DLD1 (cell line): Measurements from ENCODE around the gene DAB1.

Experiments
- in situ Hi-C: cut with HindIII; loops from 2 replicates; pipeline ENCODE4 v1.10.0; 2017; ENCODE audit warnings: low sequenced_read_pairs

Gene DAB1

DNA sequence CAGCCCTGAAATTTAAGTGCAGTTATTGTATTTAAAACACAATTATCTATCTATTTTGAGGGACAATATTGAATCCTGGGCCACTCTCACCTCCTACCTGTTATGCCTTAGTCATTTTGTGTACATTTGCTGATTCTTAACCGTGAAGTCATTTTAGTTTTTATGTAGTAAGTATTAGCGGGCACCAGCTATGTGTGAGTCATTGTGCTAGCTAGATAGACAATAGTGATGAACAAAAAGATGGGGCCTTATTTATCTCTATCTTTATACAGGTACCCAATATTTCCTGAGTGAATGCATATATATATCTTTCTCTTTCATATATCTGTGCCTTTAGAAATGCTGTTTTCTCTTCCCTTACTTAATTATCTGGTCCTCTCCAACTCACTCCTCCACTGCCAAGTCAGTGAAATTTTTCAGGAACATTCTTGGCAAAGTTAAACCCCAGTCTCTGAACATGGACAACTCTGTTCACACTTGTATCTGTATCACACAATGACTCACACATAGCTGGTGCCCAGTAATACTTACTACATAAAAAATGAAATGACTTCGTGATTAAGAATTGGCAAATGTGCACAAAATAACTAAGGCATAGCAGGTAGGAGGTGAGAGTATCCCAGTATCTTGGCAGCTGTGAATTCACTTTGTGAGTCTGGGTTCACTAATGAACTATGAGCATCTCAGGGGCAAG, 292.0 kb downstream of the DAB1 start:
- in situ Hi-C loops, result no loop called here

DNA sequence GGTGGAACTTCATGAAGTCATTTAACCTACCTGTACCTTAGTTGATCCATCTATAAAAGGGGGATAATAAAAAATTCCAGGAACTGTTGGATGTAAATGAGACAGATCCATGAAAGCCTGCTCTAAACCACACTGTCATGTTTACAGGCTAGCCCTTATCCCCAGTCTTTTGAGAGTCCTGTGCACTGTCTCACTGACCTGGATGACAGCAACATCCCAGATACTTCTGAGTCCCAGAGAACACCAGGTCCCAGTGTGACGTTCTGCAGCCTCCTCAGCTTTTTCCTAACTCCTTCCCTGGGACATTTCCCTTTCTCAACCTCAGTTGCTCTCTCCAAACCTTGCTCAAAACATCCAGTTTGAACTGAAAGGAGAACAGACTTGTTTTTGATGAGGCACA, 292.6 kb downstream of the DAB1 start:
- in situ Hi-C loops, result no loop called here

- in situ Hi-C loops, result no loop called here
Measured at GRCh38 chr1:57129865-57130264, 294.0 kb downstream of the DAB1 start.

DNA sequence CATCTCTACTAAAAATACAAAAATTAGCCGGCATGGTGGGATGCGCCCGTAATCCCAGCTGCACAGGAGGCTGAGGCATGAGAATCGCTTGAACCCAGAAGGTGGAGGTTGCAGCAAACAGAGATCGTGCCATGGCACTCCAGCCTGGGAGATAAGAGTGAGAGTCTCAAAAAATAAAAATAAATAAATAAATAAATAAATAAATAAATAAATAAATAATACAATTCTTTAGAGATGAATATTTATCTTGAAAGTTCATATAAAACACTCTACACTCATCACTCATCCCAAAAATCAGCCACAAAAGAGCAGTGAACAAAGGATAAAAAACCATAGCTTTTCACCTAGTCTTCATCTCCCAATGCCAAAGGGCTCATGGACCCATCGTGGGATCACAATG, 295.9 kb downstream of the DAB1 start:
- in situ Hi-C loops, result no loop called here

DNA sequence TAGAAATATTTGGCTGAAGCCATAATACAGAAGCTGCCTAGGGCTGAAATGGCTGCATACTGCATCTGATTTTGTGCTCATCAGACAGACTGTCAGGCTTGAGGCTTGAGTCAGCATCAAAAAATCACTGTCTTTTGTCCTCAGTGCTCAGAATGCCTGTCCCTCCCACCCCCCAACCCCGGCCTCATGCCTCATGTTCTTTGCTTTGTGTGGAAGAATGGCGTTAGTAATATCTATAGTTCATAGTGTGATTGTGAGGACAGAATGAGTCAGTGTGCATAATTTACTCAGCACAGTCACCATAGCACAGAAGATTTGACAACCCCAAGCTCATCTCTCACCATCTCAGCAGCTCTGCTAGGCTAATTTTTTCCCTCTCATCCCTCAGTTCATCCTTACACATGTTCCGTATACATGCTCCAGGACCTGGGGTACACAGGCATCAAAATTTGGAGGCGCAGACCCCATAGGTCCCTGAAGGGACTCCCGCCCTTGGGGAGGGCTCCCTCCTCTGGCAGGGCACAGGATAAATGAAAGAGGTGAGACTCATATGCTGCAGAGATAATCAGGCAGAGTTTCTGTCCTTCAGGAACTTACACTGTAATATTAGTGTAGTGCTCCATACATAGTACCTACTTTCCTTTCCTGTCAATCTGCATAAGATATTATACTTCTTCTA, 299.0 kb downstream of the DAB1 start:
- in situ Hi-C loops, result no loop called here

- in situ Hi-C loops, result no loop called here
Measured at GRCh38 chr1:57124170-57124569, 299.7 kb downstream of the DAB1 start.

DNA sequence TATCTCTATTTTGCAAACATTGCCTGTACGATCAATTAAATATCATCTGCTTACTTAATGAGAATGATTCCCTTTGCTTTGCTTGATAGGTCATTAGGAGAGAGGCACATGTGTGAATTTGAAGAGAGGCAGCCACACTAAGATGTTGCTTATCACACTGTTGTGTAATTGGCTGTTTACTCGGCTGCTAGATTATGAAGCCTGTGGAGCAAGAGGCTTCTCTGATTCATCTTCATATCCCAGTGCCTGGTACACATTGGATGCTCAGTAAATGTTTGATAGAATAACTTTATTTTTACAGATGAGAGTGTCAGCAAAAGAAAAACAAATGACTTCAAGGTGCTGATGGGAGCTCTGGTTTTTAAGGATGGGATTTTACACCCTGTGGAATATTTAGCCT, 301.8 kb downstream of the DAB1 start:
- in situ Hi-C loops, result no loop called here

- in situ Hi-C loops, result no loop called here
Measured at GRCh38 chr1:57118948-57119603, 304.8 kb downstream of the DAB1 start.

- in situ Hi-C loops, result no loop called here
Measured at GRCh38 chr1:57117753-57118152, 306.1 kb downstream of the DAB1 start.

GRCh38 chr1:57116871-57117270, 307.0 kb downstream of the DAB1 start:
- in situ Hi-C loops, result no loop called here

DNA sequence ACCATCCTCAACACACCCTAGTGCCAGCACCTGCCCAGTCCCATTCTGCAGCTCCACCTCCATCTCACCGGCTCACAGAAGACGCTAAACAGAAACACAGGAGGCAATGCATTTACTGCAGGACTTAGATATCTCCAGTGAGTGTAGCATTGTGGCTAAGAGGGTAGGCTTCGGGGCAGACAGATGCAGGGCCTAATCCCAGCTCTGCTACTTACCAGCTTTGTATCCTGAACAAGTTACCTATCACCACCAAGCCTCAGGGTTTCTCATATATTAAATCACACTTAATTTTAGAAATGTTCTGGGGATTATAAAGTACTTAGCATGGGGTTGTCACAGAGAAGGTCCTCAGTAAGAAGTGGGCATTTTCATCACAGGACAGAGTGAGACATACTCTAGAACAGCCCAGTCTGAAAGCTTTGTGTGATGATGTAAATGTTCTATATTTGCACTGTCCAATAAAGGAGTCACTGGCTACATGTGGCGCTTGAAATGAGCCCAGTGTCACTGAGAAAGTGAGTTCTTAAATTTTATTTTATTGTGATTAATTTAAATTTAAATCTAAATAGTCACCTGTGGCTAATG, 308.7 kb downstream of the DAB1 start:
- in situ Hi-C loops, result no loop called here

DNA sequence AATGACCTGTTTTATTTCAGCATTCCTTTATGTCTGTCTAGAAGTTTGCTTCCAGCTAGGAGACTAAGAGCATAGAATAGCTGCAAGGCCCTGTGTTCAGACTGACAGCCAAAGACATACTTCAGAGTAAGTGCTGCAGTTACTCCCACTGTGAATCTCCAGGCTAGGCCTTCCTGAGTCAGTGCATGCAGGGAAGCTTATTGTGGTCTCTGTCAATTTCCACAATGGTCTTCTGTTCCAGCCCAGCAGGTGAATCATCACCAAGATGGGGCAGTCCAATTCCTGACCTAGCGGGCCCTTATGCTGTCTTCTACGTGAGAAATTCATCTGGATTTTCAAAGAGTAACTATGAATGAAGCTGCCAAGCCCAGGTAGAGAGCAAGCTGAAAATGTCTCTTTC, 311.7 kb downstream of the DAB1 start:
- in situ Hi-C loops, result no loop called here

DNA sequence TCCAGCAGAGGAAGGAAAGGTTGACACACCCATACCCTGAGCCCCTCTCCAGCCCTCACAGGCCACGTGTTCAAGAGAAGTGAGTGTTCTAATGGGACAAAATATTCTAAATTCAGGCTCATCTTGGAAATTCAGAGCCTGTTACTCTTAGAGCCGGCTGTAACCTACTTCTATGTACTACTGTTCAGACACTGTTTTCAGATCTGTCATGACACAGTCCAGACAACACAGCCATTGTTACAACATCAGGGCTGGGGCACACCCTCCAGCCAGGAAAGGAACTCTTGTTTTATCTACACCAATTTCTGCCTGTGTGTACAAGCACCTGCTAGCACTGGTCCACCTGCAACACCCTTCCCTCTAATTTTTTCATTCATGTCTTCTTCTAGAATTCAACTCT, 312.7 kb downstream of the DAB1 start:
- in situ Hi-C loops, result no loop called here

- in situ Hi-C loops, result no loop called here
Measured at GRCh38 chr1:57109883-57110282, 314.0 kb downstream of the DAB1 start.

DNA sequence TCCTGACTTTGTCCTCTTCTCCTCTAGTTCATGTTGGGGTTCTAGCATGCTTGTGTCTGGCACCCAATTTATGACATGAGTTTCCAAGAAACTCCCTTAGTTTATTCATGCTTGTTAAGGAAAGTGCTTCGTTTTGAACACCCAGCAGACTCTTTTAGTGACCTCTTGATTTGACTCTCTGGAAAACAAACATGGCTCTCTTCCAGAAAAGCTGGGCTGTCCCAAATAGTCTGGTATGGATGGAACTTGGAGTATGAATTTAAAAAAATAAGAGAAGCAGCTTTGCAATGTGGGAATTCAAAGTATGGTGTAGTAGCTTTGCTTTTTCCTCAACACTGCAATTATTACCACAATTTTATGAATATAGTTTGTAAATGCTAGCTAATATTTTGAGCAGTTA, 314.6 kb downstream of the DAB1 start:
- in situ Hi-C loops, result no loop called here

DNA sequence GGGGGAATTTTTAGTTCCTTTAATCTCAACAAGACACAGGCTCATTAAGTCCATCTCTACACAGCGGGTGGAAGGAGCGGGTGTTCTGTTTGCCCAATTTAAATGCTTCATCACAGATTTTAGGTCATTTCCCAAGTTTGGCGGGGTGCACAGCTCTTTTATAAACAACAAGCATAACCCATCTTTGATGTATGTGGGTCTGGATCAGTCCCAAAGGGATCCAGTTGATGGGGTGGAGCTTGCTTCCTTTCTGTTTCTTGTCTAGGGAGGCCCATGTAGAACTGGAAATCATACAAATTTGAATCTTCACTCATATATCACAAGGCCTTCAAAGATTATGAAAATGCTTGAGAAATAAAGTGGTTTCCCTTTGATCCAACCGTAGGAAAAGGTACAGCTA, 317.6 kb downstream of the DAB1 start:
- in situ Hi-C loops, result no loop called here

DNA sequence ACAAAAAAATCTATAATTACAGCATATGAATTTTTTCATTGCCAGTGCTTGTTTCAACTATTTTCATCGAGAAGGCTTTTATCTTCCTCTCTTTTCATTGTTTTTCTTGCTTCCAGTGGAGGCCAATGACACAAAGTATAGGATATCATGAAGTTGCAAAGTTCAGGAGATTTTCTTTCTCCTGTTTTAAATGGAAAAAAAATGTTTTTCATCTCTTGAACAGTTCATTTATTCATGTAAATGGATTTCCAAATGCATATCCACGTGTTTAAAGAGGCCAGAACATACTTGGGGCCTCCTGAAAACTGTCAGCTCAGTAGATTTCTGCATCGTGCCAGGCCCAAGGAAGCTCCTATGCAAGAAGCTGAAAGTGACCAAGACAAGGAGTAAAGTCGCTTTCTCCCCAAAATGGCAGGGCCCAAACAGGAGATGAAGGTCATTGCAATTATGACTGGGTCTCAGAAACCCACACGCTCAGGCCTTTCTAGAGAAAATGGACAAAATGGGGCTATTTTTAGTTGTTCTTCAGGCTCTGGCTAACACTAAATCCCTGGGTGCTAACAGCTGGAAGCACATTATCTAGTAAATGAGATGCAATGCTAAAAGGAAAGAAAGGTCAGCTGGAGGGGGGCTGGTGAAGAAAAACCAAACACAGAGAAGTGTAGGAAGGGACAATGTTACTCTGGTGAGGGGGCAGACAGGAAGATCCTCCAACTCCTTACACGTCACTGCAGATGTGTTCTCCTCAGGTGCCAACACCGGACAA, 321.1 kb downstream of the DAB1 start:
- in situ Hi-C loops, result no loop called here

GRCh38 chr1:57101209-57101608, 322.7 kb downstream of the DAB1 start:
- in situ Hi-C loops, result no loop called here

DNA sequence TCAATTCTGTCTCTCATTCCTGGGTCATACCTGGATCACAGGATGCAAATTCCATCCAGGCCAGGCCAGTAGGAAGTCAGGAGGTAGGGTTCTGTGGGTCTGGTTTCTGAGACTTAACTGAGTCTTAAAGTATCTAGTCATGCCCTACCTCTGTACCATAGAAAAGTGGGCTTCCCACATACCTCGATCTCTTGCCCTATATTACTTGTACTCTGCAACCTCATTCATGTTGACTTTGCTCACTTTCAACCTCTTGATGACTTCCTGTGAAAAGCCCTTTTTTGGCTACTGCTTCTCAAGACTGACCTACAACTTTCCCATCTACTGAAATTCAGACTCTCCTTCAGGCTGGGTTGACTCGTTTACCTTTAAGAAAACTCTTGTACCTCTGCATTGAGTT, 329.1 kb downstream of the DAB1 start:
- in situ Hi-C loops, result no loop called here

DNA sequence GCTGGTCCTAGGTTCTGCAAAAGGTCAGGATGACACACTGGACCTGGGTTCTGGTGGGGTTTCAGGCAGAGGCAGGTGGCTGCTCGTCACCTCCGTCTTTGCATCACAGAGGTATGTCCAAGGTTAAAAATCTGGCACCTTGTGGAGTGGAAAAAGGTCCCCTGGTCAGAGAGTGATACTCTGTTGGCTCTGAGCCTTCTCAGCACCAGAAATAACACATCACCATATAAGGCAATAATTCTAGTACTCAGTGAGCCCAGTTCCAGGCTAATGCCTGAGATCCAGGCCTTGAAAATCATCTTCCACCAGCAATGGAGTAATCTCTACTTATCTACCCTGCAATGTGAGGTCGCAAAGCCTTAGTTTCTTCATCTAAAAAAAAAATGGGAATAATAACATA, 330.7 kb downstream of the DAB1 start:
- in situ Hi-C loops, result no loop called here

- in situ Hi-C loops, result no loop called here
Measured at GRCh38 chr1:57091642-57092041, 332.2 kb downstream of the DAB1 start.
